HepG2 (cell line): ENCODE measurements around the gene AIMP2. TPM values are rescaled to one million over a fixed set of nuclear protein-coding genes. Genes with fewer than 3 reads are reported as not detected.
A peak's percentile ranks its signal among the peaks of the same experiment; 100 is the strongest.

Source experiments
- ARNT2 ChIP-seq: sonication (generic); formaldehyde crosslinking; IDR thresholded peaks from 2 replicates; pipeline ENCODE4 v1.8.0; 2022; ENCODE audit warnings: mild to moderate bottlenecking, low read depth, missing genetic modification reagents, moderate library complexity
- CAMTA2 ChIP-seq: sonication (generic); formaldehyde crosslinking; IDR thresholded peaks from 2 replicates; pipeline ENCODE4 v1.4.0; 2020; ENCODE audit warnings: mild to moderate bottlenecking, missing genetic modification reagents, borderline replicate concordance
- CBX1 ChIP-seq: IDR thresholded peaks from one replicate; pipeline ENCODE4 v1.6.1; 2016; ENCODE audit warnings: antibody characterized with exemption, low read depth
- MEIS1 ChIP-seq: sonication (generic); formaldehyde crosslinking; IDR thresholded peaks from 2 replicates; pipeline ENCODE4 v1.9.0; 2021; ENCODE audit warnings: mild to moderate bottlenecking, missing genetic modification reagents, moderate library complexity, borderline replicate concordance
- MLXIP ChIP-seq: sonication (generic); formaldehyde crosslinking; IDR thresholded peaks from 2 replicates; pipeline ENCODE4 v1.9.0; 2021; ENCODE audit warnings: missing genetic modification reagents, borderline replicate concordance
- MYNN ChIP-seq: sonication (generic); formaldehyde crosslinking; IDR thresholded peaks from 2 replicates; pipeline ENCODE4 v1.4.0; 2020; ENCODE audit warnings: mild to moderate bottlenecking, low read depth, missing genetic modification reagents
- SALL1 ChIP-seq: sonication (generic); formaldehyde crosslinking; IDR thresholded peaks from 2 replicates; pipeline ENCODE4 v1.8.0; 2022; ENCODE audit warnings: mild to moderate bottlenecking, missing genetic modification reagents
- ZFAT ChIP-seq: sonication (generic); formaldehyde crosslinking; conservative IDR thresholded peaks from 2 replicates; pipeline ENCODE4 v1.8.1; 2023; ENCODE audit warnings: missing genetic modification reagents, inconsistent platforms
- ZFY ChIP-seq: sonication (generic); formaldehyde crosslinking; IDR thresholded peaks from 2 replicates; pipeline ENCODE4 v1.4.0; 2020; ENCODE audit warnings: missing genetic modification reagents
- ZNF24 ChIP-seq: fragments of 450-650 bp; IDR thresholded peaks from 2 replicates; pipeline ENCODE4 v1.6.1; 2017; ENCODE audit warnings: antibody characterized with exemption, mild to moderate bottlenecking
- ZNF597 ChIP-seq: sonication (generic); formaldehyde crosslinking; IDR thresholded peaks from 2 replicates; pipeline ENCODE4 v1.5.0; 2020; ENCODE audit warnings: missing genetic modification reagents
- ZNF607 ChIP-seq: sonication (generic); formaldehyde crosslinking; IDR thresholded peaks from 2 replicates; pipeline ENCODE4 v1.5.1; 2020; ENCODE audit warnings: missing genetic modification reagents, mild to moderate bottlenecking, borderline replicate concordance
- ZNF790 ChIP-seq: sonication (generic); formaldehyde crosslinking; IDR thresholded peaks from 2 replicates; pipeline ENCODE4 v1.8.0; 2022; ENCODE audit warnings: missing genetic modification reagents, mild to moderate bottlenecking, borderline replicate concordance
- polyA plus RNA-seq, 8 experiments: library from polyadenylated mRNA; depleted of rRNA in 3 of 8; stranded (reverse) in 7 of 8; unstranded in 1 of 8; fragments of >200 nt; fragmentation: Illumina TruSeq in 4 of 8; extraction: Trizol in 4 of 8; gene quantifications; 2 replicates each; pipeline versions ENCODE4 v1.2.1 to v1.2.3, GENCODE V29; 2011 to 2016; ENCODE audit warnings: low read depth in 4 of 8, missing spikeins in 1 of 8, mixed read lengths in 1 of 8; ENCODE audit not compliant: insufficient read depth in 1 of 8
- total RNA-seq, 5 experiments: library from RNA; depleted of rRNA; stranded (reverse); fragments of >200 nt; fragmentation: Illumina TruSeq; extraction: Trizol; gene quantifications; 2 replicates each; pipeline ENCODE4 v1.2.3, GENCODE V29; 2016; ENCODE audit warnings: low read depth in 1 of 5
- TF ChIP-seq, protein P1 (sequence below): sonication (generic); formaldehyde crosslinking; IDR thresholded peaks from 2 replicates; pipeline ENCODE4 v1.5.0; 2020; ENCODE audit warnings: mild to moderate bottlenecking, missing genetic modification reagents, borderline replicate concordance
- TF ChIP-seq, protein P2 (sequence below): sonication (generic); formaldehyde crosslinking; conservative IDR thresholded peaks from 2 replicates; pipeline ENCODE4 v1.4.0; 2020; ENCODE audit warnings: missing genetic modification reagents

Gene AIMP2
- total and polyA plus RNA-seq, 2 of the 13 experiments (the other 11 are each of a cell fraction or from before 2014, with no cell fraction given) = 38.2 to 84.9 TPM

DNA sequence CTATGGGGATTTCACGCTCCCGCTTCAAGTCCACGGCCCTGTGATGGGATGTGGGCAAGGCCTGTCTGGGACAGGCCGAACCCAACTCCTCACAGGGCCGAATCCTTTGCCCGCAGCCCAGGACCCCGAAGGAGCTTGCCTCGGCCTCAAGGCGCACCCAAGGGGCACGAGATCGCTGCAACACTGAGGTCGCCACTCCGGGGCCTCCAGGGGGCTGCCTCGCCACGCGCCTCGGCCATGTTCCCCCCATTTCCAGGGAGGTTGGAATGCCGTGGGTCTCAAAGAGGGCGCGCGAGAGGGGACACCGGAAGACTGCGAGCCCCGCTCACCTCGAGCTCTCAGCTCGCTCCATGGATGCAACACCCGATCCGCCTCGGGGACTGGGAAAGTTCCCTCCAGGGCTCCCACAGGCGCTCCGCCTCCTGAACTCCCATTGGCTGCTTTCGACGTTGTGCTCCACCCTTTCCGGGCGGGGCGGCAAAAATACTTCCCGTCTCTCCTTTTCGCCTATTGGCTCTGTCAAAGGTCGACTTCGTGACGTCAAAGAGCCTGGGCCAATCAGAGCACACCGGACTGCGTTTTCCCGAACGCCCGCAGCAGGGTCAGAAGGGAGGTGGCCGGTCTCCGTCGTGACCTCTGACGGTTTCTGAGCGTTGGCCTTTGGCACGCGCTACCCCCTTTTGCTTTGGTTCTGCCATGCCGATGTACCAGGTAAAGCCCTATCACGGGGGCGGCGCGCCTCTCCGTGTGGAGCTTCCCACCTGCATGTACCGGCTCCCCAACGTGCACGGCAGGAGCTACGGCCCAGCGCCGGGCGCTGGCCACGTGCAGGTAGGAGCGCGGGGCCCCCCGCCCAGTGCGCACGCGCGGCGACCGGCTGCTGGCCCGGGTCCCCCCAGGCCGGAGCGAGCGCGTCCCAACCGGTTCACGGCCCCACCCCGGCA lies at the start of gene AIMP2, which contains the start of gene PMS2 (continued):
- TF ChIP-seq, protein P1, sequence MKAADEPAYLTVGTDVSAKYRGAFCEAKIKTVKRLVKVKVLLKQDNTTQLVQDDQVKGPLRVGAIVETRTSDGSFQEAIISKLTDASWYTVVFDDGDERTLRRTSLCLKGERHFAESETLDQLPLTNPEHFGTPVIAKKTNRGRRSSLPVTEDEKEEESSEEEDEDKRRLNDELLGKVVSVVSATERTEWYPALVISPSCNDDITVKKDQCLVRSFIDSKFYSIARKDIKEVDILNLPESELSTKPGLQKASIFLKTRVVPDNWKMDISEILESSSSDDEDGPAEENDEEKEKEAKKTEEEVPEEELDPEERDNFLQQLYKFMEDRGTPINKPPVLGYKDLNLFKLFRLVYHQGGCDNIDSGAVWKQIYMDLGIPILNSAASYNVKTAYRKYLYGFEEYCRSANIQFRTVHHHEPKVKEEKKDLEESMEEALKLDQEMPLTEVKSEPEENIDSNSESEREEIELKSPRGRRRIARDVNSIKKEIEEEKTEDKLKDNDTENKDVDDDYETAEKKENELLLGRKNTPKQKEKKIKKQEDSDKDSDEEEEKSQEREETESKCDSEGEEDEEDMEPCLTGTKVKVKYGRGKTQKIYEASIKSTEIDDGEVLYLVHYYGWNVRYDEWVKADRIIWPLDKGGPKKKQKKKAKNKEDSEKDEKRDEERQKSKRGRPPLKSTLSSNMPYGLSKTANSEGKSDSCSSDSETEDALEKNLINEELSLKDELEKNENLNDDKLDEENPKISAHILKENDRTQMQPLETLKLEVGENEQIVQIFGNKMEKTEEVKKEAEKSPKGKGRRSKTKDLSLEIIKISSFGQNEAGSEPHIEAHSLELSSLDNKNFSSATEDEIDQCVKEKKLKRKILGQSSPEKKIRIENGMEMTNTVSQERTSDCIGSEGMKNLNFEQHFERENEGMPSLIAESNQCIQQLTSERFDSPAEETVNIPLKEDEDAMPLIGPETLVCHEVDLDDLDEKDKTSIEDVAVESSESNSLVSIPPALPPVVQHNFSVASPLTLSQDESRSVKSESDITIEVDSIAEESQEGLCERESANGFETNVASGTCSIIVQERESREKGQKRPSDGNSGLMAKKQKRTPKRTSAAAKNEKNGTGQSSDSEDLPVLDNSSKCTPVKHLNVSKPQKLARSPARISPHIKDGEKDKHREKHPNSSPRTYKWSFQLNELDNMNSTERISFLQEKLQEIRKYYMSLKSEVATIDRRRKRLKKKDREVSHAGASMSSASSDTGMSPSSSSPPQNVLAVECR (CRISPR knock-in tag) = peak; percentile 99
- TF ChIP-seq CBX1 (peak; percentile 17), ZFAT (CRISPR knock-in tag) (peak; percentile 96), ZNF24 (peak; percentile 67; the same call in 1 of the 2 replicates), ZNF607 (CRISPR knock-in tag) (peak; percentile 100), ZNF597 (no peak), SALL1 (CRISPR knock-in tag) (peak; percentile 99), CAMTA2 (CRISPR knock-in tag) (peak; percentile 93), MEIS1 (CRISPR knock-in tag) (peak; percentile 97), MLXIP (peak; percentile 98), MYNN (CRISPR knock-in tag) (peak; percentile 94; the same call in 1 of the 2 replicates), ARNT2 (CRISPR knock-in tag) (peak; percentile 100), ZFY (CRISPR knock-in tag) (peak; percentile 98), ZNF790 (CRISPR knock-in tag) (peak; percentile 100)
- TF ChIP-seq, protein P2, sequence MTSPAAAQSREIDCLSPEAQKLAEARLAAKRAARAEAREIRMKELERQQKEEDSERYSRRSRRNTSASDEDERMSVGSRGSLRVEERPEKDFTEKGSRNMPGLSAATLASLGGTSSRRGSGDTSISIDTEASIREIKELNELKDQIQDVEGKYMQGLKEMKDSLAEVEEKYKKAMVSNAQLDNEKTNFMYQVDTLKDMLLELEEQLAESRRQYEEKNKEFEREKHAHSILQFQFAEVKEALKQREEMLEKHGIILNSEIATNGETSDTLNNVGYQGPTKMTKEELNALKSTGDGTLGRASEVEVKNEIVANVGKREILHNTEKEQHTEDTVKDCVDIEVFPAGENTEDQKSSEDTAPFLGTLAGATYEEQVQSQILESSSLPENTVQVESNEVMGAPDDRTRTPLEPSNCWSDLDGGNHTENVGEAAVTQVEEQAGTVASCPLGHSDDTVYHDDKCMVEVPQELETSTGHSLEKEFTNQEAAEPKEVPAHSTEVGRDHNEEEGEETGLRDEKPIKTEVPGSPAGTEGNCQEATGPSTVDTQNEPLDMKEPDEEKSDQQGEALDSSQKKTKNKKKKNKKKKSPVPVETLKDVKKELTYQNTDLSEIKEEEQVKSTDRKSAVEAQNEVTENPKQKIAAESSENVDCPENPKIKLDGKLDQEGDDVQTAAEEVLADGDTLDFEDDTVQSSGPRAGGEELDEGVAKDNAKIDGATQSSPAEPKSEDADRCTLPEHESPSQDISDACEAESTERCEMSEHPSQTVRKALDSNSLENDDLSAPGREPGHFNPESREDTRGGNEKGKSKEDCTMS (CRISPR knock-in tag) = peak; percentile 93
